CD4-positive, alpha-beta T cell treated with Interleukin-2 at 100 ng/mL for 4 hours (primary cell): ENCODE results near the gene SLC9A9.

Experiments
- DNase-seq: peaks from one replicate; pipeline ENCODE4 v3.0.0-alpha.2; 2020; ENCODE audit warnings: low spot score

Gene SLC9A9

DNA sequence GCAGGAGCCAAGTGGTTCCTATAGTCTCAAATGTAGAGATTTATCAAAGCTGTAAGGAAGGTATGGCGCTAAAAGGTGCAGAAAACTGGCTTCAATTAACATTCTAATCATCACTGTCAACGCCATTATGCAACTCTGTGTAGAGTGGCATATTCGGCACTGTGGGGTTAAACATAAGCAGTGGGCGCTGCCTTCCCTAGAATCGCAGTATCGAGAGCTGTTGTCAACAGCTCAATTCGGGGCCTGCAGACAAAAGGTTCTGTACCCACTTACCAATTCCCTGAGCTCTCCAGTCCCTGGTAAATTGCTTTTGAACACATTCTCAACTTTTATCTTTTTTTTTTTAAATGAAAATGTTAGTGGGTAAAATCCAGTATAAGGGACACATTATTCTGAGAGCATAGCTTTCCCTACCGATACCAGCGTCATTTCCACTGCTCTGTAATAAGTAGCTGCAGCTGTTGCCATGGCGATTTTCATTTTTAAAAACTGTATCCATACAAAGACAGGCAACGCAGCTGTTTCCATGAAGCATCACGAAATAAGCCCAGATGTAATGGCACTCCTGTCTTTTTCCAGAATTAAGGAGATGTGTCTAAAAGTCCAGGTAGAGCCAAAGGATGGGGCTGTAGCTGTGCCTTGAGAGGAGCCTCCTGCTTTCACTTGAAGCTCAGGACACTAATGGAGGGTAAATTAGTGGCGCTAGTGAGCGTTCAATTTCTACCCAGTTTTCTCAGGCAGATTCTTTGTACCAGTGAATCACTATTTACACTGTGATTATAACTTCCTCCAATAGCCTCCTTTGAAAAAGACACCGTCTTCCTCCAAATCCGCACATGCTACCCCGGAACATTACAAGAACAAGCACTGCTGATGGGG lies 250.3 kb downstream of the SLC9A9 start:
- no peak for DNase-seq

DNA sequence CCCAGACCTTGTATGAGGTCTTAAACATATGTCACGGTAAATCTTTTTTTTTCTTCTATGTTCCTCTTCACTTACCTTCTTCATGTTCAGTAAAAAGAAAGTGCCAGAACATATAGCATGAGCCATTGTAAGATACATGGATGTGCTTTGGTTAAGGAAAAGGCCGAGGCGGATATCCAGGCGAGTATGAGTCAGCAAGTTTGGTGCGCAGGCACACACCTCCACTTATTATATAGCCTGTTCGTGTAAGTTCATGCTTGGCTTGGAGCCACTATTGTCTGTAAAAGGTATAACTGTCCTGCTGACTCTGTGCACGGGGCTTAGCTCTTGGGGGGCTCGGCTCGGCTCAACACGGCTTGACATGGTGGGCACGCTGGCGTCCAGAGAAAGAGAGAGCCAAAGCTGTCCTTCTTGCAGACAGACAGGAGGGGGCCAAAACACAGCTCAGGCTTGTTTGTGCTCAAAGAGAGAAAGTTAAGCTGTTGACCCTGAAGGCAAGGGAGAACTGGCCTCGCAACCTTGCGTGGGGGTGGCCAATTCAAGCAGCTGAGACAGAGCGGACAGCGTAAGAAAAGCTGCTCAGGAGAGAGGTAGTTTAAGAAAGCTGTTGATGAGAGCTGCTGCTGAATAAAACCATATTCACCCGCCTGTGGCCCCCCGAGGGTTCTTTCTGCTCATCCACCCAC lies 251.2 kb downstream of the SLC9A9 start:
- DNase-seq: no peak

DNA sequence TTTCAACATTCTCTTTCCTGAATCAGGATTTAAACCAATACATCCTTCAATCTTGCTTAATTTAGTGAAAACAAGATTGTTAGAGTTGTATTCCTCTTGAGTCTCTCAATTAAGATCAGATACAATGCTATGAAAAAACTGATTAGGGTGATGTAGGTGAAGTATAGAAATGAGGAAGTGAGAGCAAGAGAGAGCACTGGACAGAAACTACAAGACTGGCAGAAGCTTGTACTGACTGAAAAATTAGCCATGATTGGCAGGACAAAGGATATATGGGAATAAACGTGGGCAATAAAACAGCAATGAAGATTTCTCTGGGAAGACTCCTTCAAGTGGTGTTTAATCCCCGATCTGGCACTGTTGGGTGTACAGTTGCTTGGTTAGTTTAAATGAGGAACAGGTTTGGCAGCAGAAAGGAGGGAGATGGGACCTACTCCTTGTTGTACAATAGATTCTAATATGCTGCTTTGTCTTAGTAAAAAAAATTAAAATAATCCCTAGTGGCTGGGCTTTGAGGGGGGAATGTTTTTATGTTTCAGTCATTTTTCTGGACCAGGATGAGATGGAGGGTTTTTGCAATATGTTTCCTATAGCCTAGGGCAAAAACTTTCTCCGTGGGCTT lies 252.7 kb downstream of the SLC9A9 start:
- DNase-seq: no peak

DNA sequence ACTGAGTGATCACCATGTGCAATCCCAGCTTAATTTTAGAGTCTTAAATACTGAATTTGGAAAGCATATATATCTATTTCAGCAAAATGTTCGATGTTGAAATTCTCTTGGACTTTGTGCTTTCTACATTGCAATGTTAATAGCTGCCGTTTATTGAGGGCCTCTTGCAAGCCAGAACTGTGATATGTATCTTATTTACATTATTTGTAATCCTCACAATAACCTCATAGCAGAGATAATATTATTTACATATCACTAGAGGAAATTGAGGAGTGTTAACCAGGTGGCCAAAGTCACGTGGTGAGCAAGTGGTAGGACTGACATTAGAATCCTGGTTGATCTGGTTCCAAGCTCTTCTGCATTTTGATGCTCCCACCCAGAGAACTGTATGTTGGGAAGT lies 254.1 kb downstream of the SLC9A9 start:
- no peak for DNase-seq

DNA sequence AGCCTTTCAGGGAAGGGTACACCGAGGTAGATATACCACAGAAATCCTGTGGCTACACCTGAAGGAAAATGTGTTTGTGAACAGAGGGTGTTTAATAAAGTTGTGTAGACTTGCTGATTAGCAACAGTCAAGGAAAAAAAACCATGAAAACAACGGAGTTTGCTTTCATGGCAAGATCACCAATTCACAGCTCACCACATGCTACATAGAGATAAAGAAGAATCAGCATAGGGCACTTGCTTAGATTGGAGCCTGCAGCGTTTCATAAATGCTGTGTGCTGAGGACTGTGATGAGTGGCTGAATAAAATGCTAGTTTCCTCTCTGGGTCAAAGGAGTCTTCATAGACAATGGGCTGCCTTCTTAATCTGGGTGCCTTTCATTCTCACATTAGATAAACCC lies 257.6 kb downstream of the SLC9A9 start:
- no peak for DNase-seq

DNA sequence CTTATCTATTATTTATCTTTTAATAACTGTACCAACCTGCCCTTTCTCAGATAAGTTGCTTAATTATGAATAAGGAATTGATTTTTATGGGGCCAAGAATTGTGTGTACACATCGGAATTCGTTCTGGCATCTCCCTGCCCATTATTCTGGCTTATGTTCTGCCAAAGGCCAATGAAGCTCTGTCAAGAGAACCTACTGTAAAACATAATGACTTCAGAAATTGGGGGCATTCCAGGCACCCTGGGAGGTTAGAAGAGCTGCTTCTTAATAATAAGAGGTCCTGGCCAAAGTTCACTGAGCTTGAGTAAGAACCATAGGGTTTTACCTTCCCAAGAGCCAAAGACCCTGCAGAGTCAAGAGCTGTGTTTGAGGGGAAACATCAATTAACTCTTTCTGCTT lies 261.7 kb downstream of the SLC9A9 start:
- no peak for DNase-seq

DNA sequence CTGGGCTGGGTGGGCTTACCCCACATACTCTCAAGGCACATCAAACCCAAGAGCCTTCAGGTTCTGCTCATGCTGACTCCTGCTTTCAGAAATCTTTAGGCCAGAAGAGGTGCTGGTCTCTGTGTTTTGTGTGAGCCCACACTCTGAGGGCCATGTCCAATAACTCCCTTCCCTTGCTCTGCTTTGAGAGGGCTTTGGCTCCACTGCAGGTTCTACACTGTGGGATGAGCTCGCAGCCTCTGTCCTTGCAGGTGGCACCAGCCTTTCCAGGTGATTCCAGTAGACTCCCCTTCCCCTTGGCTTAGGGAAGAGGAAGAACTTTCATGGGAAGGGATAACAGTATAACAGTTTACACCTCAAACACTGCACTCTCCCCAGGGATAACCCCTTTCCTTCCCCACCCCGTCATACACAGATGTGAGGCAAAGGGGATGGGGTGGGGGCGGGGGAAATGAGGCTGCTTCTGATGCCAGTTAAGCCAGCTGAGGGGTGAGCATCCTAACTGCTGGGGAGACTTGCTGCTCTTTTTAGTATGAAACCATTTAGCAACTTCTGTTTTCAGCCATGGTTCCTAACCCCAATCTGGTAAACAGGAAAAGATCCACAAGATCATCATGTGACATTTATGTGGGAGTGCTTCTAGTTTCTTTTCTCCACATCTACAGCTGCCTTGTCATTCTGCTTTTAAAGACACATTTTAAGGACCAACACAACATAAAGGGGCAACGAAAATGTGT lies 262.4 kb downstream of the SLC9A9 start:
- DNase-seq: no peak

DNA sequence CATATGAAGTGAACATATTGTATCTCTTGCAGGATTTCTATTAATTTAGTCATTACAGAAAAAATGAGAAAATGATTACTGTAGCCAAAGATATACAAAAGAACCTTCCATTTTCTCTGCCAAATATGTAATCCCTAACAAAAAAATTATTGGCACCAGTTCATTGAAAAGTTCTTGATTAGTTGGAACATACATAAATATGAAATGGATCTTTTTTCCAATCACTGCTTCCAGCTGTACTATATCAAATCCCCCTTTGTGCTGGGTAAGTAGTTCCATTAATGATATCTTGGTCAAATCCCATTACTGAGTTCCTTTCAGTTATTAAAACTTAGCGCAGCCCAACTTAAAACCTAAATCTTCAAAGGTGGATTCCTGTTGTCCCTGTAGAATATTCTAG lies 263.8 kb downstream of the SLC9A9 start:
- no peak for DNase-seq

DNA sequence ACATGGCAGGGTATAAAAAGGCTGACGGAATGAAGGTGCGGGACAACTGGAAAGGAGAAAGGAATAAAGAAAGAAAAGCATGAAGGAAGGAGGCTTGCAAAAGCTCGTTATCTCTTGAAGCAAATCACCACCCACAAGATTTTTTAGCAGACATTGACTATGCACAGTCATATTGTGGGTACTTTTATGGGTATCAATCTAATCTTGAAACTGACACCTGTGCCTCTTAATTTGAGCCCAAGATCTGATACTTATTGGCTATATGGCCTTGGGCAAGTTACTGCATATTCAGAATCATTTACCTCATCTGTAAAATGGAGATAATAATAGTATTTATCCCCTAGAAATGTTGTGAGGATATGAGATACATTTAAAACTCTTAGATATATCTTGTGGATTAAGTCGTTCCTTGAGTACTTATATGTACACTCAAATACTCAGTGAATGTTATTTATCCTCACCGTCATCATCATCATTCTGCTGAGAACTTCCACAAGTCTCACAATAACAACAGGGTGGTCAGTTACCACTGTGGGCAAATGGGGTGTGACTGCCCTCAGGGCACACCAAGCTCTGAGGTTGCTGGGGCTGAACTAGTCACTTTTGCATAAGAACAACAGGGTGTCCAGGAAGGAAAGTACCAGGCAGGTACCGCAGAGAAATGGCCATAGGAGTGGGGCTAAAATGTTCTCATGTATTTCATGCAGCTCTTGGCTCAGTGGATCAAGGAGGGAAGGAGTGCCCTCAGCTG lies 266.1 kb downstream of the SLC9A9 start:
- no peak for DNase-seq

DNA sequence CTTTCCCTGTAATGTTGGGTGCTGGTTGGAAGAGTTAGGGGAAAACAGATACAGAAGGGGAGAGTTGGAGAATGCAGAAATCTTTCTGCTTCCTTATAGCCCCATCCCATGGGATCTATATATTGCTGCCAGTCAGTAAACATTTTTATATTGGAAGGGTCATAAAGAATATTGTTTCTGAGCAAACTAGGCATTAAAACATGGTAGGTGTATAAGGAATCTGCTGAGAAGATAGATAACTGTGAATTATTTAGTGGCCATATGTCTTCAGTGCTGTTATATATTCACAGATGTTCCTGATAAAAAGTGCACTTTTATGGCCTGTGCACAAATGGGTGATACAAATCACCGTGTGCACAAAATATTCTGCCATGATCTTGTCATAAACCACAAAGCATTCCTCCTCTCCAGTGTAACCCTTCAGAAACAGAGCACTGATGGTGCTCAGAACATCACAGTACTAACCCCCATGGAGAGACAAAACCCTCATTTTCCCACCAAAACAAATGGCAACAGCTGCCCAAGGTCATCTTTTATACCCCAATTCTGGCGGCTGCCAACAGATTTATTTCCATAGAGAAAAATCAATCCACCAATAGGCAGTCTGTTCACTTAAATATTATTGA lies 269.3 kb downstream of the SLC9A9 start:
- DNase-seq: no peak

DNA sequence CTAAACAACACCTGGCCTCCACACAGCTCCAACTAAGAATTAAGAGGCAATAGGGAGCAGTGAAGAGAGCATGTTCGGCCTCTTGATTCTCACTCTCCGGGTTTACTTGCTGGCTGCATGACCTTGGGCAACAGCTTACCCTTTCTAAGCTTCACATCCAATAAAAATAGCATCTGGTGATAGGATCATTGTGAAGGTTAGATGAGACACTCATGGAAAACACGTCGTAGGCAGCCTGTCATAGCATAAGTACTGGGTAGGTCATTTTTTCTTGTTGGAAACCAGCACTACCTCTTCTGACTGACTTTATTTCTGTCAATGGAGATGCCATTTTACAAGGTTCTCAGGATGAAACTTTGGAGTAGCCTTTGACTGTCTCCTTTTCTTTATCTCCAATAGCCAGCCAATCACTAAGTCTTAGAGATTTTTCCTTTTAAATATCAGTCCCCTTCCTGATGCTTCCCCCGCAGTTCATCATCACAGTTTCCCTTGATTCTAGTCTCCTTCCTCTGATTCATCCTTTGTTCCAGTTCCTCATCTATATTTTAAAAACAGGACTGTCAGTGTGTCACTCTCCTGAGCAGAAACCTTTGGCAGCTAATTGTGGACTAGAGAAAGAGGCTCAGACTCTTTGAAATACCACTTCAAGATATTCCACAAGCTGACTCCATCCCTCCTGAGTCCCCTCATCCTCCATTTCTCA lies 271.5 kb downstream of the SLC9A9 start:
- DNase-seq: no peak

DNA sequence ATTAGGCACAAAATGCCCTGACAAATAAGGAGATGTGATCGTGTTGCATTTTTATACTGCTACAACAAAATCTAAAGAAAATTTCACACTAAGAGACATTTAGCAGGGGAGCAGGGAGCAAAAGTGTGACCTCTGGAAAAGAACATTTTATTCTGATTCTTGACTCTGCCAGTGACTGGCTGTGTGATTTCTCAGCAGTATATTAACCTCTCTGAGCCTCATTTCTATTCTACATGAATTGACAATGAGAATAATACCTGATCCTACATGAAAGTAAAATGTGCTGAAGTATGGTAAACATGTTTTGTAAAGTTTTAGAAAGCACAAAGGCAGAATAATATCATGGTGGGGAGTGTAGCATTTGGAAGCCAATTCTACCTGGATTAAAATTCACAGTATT lies 273.3 kb downstream of the SLC9A9 start:
- DNase-seq: no peak

DNA sequence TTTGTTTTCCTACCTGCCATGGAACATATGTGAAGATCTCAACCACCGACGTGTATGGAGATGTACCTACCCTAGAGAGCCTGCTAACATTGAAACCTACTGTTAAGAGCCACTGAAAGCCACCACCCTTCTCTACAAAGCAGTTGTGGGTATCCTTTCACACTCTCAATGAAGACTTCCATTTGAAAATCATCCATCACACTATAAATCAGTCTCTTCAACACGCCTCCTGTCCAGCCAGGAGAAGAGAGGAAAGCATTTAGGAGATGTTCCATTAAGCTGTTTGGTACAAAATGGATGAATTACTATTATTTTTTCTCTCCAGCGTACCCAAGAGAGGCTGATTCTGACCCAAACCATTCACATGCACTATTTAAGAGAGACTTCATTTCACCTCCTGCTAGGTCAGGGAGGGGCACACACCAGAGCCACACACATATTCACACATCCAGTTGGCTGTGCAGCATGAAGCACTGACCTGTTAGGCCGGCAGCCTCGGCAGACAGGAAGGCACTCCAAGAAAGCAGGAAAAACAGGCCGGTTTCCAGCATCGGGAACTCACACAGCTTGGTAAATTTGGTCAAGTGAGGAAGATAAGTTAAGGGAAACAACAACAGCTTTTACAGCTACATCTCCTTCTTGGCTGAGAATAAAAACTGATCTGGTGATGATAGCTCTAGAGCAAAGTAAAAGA lies 274.5 kb downstream of the SLC9A9 start:
- DNase-seq: no peak

DNA sequence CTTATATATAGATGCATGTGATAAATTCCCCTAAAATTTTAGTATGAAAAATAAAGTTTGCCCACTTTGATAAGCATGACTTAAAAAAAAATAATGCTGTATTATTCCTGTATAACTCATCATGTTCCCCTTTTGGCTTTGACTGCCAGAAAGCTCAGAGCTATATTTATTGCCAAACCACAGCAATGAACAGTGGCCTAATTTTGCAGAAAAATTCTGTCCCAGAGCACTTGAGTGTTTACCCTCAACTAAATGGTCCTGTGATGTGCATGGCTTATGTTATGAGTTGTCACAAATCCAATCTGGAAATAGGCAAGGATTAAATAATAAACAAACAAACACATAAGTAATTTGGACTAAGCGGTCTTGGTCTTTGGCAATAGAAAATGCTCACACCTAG lies 276.7 kb downstream of the SLC9A9 start:
- DNase-seq: no peak

DNA sequence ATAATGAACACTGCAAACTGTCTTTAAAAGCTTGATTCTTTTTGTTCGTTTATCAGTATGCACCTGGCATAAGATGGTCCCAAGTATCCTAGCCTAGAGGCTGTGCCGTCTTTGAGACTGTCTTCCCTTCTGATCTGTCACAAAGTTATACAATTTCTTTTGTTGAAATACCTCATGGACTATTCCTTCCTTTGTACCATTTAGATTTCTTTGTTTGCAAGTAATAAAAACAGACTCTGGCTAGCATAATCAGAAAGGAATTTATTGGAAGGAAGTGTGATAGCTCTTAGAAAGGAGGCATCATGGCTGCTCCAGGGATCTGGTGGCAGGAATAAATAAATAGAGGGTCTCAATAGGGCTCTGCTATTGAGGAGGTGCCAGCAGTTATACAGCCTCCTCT lies 280.4 kb downstream of the SLC9A9 start:
- no peak for DNase-seq

DNA sequence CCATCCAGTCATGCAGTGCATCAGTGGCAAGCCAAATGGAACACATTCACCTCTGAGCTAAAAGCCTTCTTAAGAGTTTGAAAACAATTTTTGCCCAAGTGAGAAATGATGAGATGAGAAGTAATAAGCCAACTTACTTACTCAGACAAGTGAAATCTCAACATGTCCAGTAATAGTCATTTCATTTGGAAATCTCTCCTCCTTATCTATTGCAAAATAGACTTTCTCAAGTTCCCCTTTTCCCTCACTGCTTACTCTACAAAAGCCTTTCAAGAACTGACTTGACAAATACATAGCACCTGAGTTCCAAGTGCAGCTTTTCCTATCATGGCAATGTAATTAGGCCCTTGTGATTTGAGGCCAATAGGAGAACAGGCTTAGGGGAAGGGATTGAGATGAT lies 282.3 kb downstream of the SLC9A9 start:
- no peak for DNase-seq

DNA sequence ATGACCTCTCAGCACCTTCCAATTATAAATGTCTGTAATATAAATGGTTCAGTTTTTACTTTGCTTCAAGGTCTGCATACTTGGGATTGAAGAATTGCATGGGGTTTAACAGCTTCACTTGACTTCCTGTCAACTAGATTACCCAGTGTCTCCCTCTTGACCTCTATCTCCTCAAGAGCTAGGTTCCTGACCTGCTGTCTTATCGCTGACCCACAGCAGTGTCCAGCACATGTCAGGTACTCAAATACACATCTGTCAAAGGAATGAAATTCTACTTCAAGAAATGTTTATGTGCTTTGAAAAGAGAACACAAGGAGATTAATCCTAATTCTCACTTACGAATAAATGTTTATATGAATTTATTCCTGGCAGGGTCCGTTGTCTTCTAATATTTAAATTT lies 284.5 kb downstream of the SLC9A9 start:
- DNase-seq: no peak

DNA sequence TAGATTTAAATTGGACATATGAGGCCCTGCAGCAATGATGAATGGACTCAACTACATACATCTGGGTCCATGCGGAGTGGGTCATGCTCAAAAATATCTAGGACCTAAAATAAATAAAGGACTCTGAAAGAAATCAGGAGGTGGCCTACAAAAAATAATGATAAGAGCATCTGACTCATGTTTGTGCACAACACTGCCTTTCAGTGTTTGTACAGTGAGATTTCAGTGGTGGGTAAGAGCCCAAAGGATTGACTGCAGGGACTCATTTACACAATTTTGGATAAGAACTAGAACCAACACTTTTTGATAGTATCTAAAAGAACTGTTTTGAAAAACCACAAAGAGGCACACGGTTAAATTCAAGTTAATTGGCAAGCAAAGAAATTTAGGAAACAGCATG lies 285.5 kb downstream of the SLC9A9 start:
- DNase-seq: no peak

DNA sequence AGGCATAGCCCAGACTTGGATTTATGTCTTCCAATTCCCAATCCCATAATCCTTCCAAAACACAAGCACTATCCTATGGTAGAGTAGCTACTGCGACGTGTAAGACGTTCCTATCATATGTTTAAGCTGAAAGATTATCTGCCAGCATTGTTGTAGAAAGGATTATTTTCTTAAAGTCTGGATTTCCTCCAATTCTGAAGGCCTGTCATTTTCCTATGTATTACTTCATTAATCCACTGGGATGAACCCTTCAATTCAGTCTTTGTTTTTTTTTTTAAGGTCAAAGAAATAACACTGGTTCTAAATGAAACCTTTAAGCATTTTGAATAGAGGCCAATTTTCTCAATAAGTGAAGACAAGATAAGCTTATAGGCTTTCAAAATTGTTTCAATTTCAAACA lies 289.0 kb downstream of the SLC9A9 start:
- no peak for DNase-seq

DNA sequence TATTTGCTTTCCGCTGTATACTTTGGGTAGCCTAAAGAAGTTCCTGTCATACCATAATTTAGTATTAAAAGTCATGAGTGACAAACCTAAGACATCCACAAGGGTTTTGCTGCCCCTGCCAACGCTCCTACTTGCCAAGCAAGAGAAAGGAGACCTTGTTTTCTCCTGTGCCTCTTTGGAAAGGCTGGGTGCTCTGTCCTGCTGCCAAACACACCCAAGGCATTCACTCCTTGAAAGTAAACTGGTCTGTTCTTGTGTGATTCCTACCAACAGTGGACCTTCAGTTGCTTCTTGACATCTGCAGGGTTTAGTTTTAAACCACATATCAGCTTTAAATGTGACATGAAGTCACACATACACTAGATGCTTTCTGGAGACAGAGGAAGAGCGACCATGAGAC lies 295.4 kb downstream of the SLC9A9 start:
- DNase-seq: no peak
